Measurements from ENCODE around the gene UGT1A9. TPM values are rescaled to one million over a fixed set of nuclear protein-coding genes. Genes with fewer than 3 reads are reported as not detected.
"Not testable (repeated sequence)": the region's sequence is repeated elsewhere in the genome, so short reads cannot be mapped to it uniquely, and the experiment has no call there.

UGT1A9 gene
- not detected in 2 replicates for total RNA-seq (2021)
- Bru-seq, nascent RNA = percentile 21 among the genes with signal in this experiment
- not detected for BruChase-seq, experiment 1, labeled RNA remaining after a 2-hour chase
- BruChase-seq, experiment 2, labeled RNA remaining after a 6-hour chase = not detected
- long read RNA-seq = 0 reads

DNA sequence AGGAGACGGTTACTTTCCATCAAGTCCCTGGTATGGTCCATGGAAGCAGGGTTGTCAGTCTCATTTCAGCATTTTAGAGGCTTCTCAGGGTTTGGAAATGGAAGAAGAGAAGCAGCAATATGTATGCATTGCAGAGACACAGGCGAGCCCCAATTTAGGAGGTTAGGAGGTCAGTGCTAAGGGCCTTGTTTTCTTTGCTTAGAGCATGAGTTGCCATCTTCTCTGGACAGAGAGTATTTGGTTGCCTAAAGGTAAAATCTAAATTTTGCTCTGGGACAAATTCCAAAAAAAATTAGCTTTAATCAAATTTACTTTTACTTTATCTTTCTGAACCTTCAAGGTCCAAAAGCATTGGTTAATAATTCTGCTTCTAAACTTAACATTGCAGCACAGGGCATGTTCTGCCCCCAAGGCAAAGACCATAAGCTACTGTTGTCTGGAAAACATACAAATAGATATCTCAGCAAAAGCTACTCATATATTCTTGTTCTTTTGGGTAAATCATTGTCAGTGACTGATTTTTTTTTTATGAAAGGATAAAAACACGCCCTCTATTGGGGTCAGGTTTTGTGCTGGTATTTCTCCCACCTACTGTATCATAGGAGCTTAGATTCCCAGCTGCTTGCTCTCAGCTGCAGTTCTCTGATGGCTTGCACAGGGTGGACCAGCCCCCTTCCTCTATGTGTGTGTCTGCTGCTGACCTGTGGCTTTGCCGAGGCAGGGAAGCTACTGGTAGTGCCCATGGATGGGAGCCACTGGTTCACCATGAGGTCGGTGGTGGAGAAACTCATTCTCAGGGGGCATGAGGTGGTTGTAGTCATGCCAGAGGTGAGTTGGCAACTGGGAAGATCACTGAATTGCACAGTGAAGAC, at the start of gene UGT1A9:
UGT1A9 (plus strand) TSS at position 609 of the 872 bp plus-strand sequence; CDS start at position 646, 37 bp downstream.
- intact Hi-C loops (cut with micrococcal nuclease; ENCODE audit: unreplicated experiment) = no loop called here
- DNase-seq = peak in 1 of 2 experiments; percentile 22
- POLR2A ChIA-PET (ENCODE audit: unreplicated experiment) = no interaction called here

DNA sequence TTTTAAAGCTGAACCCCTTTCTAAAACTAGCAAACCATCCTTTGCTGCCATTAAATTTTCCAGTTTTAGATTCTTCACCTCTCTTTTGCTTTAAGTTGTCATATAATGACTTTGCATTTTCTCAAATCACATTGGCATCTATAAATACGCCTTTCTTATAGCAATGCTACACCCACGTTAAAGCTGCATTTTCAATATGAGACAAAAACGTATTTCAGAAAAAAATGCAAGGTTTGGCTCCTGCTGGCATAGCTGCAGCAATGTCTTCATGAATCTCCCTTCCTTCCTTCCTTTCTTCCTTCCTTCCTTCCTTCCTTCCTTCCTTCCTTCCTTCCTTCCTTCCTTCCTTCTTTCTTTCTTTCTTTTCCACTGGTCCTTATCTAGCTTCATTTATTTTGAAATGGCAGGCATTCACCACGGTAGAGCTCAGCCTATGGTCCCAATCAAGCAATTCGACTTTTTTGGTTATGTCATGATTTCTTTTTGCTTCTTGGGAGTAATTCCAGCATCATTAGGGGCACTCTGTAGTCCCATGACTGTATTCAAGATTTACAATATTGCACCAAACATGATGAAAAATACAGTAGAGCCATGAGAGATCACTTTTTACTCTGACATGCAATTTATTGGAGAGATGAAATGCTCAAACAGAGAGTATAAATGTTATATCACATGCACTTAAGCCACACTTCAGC, 44.2 kb upstream of the UGT1A9 start:
- no peak for DNase-seq
- intact Hi-C loops (cut with micrococcal nuclease; ENCODE audit: unreplicated experiment) = no loop called here
- Histone ChIP-seq H3K27ac (no peak overlapping the region), H3K9me2 (ENCODE audit: insufficient read depth) (0 out of 2 replicates have a peak, but pooled peaks cover 3% of the 10 kb centered on the region), H2AFZ (no peak overlapping the region), H3K4me1 (replicated peaks; ENCODE audit: insufficient read depth) (no peaks in the 10 kb centered on the region), H3K4me2 (no peak overlapping the region), H3K4me3 (no peak overlapping the region), H3K36me3 (ENCODE audit: low read depth) (no peaks in the 10 kb centered on the region), H3K9me3 (ENCODE audit: insufficient read depth, low read depth) (peaks cover 10% of the 10 kb centered on the region; the same call in 1 of the 2 replicates), H3F3A (ENCODE audit: insufficient read depth, low read depth) (no peaks in the 10 kb centered on the region), H4K20me1 (ENCODE audit: insufficient read depth) (no peaks in the 10 kb centered on the region), H3K27me3 (ENCODE audit: insufficient read depth, low read depth) (no peaks in the 10 kb centered on the region), H3K79me2 (ENCODE audit: low read depth) (no peaks in the 10 kb centered on the region)
- ChIA-PET CTCF (no interaction called here), POLR2A (ENCODE audit: unreplicated experiment) (no interaction called here)
- no TSS peak for BruUV-seq (replicated peaks)
- no peak for TF ChIP-seq EZH2 (IDR thresholded peaks at IDR 0.05; ENCODE audit: low read depth)
- TF ChIP-seq, protein P1, sequence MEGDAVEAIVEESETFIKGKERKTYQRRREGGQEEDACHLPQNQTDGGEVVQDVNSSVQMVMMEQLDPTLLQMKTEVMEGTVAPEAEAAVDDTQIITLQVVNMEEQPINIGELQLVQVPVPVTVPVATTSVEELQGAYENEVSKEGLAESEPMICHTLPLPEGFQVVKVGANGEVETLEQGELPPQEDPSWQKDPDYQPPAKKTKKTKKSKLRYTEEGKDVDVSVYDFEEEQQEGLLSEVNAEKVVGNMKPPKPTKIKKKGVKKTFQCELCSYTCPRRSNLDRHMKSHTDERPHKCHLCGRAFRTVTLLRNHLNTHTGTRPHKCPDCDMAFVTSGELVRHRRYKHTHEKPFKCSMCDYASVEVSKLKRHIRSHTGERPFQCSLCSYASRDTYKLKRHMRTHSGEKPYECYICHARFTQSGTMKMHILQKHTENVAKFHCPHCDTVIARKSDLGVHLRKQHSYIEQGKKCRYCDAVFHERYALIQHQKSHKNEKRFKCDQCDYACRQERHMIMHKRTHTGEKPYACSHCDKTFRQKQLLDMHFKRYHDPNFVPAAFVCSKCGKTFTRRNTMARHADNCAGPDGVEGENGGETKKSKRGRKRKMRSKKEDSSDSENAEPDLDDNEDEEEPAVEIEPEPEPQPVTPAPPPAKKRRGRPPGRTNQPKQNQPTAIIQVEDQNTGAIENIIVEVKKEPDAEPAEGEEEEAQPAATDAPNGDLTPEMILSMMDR (conservative IDR thresholded peaks at IDR 0.05) = no peak

More for the DNA sequence above, at the start of gene UGT1A9:
- no peak for TF ChIP-seq EZH2 (IDR thresholded peaks at IDR 0.05; ENCODE audit: low read depth)
- TF ChIP-seq, protein P1 (conservative IDR thresholded peaks at IDR 0.05) = no peak
- Histone ChIP-seq H3K79me2 (ENCODE audit: low read depth) (no peaks in the 10 kb centered on the region), H3K9me3 (ENCODE audit: insufficient read depth, low read depth) (no peaks in the 10 kb centered on the region; the same call in 1 of the 2 replicates), H3K4me1 (replicated peaks; ENCODE audit: insufficient read depth) (no peaks in the 10 kb centered on the region), H3K27me3 (ENCODE audit: insufficient read depth, low read depth) (no peaks in the 10 kb centered on the region), H2AFZ (0 out of 2 replicates have a peak within 1 kb of the TSS, but pooled peaks have one; percentile 19), H3F3A (ENCODE audit: insufficient read depth, low read depth) (no peaks in the 10 kb centered on the region), H3K4me2 (no peak within 1 kb of the TSS), H4K20me1 (ENCODE audit: insufficient read depth) (no peaks in the 10 kb centered on the region), H3K9me2 (ENCODE audit: insufficient read depth) (peaks cover 4% of the 10 kb centered on the region; the same call in 1 of the 2 replicates), H3K4me3 (no peak within 1 kb of the TSS), H3K27ac (no peak within 1 kb of the TSS), H3K36me3 (ENCODE audit: low read depth) (no peaks in the 10 kb centered on the region)
- CTCF ChIA-PET = no interaction called here
- no TSS peak for BruUV-seq (replicated peaks)

- H4K20me1 ChIP-seq (ENCODE audit: insufficient read depth); H3F3A ChIP-seq (ENCODE audit: insufficient read depth, low read depth); H3K79me2 ChIP-seq (ENCODE audit: low read depth); H3K9me3 ChIP-seq (ENCODE audit: insufficient read depth, low read depth); H3K36me3 ChIP-seq (ENCODE audit: low read depth); H3K4me2 ChIP-seq; H3K4me3 ChIP-seq; BruUV-seq (replicated peaks); H3K27me3 ChIP-seq (ENCODE audit: insufficient read depth, low read depth); CTCF ChIA-PET; H3K4me1 ChIP-seq (replicated peaks; ENCODE audit: insufficient read depth); H2AFZ ChIP-seq; H3K27ac ChIP-seq; intact Hi-C loops (cut with micrococcal nuclease; ENCODE audit: unreplicated experiment); DNase-seq; H3K9me2 ChIP-seq (ENCODE audit: insufficient read depth): not testable (repeated sequence)
- POLR2A ChIA-PET (ENCODE audit: unreplicated experiment) = interaction anchor here (0.7 kb wide), 1 partner anchor 39 kb away, joined by 6 read pairs; no protein-coding TSS in a partner anchor
Measured at GRCh38 chr2:233636306-233636705, 35.4 kb upstream of the UGT1A9 start, which contains the start of gene UGT1A10. TSS of gene UGT1A10 (plus strand) at chr2:233636448. CDS start at chr2:233636523, 75 bp downstream.

Data from PC-9 (cell line).